ENCODE data around the gene KIF26B.

DNA sequence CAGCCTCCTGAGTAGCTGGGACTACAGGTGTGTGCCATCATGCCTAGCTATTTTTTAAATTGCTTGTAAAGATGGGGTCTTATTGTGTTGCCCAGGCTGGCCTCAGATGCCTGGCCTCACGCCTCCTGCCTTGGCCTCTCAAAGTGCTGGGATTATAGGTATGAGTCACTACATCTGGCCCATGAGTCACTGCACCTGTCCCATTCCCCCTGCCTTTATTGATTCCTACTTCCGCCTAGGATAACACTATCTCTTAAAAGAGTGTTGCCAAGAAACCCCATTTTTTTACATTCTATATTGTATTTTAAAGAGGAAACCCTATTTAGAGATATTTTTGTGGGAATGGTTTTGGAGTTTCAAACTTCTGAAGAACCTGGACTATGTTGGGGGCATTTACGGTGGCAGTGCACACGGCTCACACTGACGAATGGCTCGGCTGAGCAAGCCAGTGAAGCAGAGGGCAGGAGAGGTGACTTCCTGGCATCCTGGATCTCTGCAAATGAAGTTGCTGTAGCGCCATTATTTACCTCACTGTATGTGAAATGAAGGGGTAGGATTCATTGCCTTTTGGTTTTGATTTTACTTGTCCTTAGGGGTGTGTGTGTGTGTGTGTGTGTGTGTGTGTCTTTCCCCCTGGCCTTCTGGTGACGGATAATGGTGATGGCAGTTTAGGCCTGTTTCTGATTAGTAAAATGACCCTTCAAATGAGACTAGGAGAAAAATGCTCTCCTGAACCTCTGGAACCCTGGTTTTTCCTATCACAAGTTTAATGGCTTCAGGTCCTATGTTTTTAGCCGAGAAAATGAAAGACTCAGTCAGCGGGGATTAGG is 22.5 kb downstream of the KIF26B start:
- TF ChIP-seq, protein P1, sequence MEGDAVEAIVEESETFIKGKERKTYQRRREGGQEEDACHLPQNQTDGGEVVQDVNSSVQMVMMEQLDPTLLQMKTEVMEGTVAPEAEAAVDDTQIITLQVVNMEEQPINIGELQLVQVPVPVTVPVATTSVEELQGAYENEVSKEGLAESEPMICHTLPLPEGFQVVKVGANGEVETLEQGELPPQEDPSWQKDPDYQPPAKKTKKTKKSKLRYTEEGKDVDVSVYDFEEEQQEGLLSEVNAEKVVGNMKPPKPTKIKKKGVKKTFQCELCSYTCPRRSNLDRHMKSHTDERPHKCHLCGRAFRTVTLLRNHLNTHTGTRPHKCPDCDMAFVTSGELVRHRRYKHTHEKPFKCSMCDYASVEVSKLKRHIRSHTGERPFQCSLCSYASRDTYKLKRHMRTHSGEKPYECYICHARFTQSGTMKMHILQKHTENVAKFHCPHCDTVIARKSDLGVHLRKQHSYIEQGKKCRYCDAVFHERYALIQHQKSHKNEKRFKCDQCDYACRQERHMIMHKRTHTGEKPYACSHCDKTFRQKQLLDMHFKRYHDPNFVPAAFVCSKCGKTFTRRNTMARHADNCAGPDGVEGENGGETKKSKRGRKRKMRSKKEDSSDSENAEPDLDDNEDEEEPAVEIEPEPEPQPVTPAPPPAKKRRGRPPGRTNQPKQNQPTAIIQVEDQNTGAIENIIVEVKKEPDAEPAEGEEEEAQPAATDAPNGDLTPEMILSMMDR (IDR thresholded peaks at IDR 0.05; ENCODE audit: borderline replicate concordance, extremely low read depth, low read length, poor library complexity, severe bottlenecking) = no peak
- TF ChIP-seq EZH2 (IDR thresholded peaks at IDR 0.05; ENCODE audit: borderline replicate concordance, low read depth, low read length, severe bottlenecking) = no peak

Measured in DND-41 (cell line).